H9 (cell line): ENCODE measurements around the gene CCDC102A. TPM values are rescaled to one million over a fixed set of nuclear protein-coding genes. Genes with fewer than 3 reads are reported as not detected.

Source experiments
- DNase-seq: peaks from one replicate; pipeline ENCODE4 v3.0.0-alpha.2; 2017
- H2AFZ ChIP-seq: one replicate; pipeline ENCODE4 v1.6.1; 2013; ENCODE audit warnings: mild to moderate bottlenecking, low read length, control low read depth, moderate library complexity
- H2AK5ac ChIP-seq: 2 replicates; pipeline ENCODE4 v1.6.1; 2013; ENCODE audit warnings: low read length, control low read depth, mixed read lengths; ENCODE audit not compliant: insufficient read length
- H2BK120ac ChIP-seq: one replicate; pipeline ENCODE4 v1.6.1; 2013; ENCODE audit warnings: low read depth, mild to moderate bottlenecking, low read length, control low read depth, inconsistent platforms; ENCODE audit not compliant: poor library complexity, severe bottlenecking
- H2BK12ac ChIP-seq: 2 replicates; pipeline ENCODE4 v1.6.1; 2013; ENCODE audit warnings: low read length, control low read depth, mixed read lengths, low read depth; ENCODE audit not compliant: insufficient read length
- H2BK15ac ChIP-seq: 2 replicates; pipeline ENCODE4 v1.6.1; 2013; ENCODE audit warnings: low read depth, low read length, control low read depth
- H2BK20ac ChIP-seq: one replicate; pipeline ENCODE4 v1.6.1; 2013; ENCODE audit warnings: low read depth, mild to moderate bottlenecking, low read length, control low read depth, inconsistent platforms; ENCODE audit not compliant: poor library complexity, severe bottlenecking
- H2BK5ac ChIP-seq: 2 replicates; pipeline ENCODE4 v1.6.1; 2013; ENCODE audit warnings: low read length, control low read depth, mixed read lengths; ENCODE audit not compliant: insufficient read length
- H3K14ac ChIP-seq: 2 replicates; pipeline ENCODE4 v1.6.1; 2013; ENCODE audit warnings: low read length, control low read depth; ENCODE audit not compliant: insufficient read depth
- H3K18ac ChIP-seq: 2 replicates; pipeline ENCODE4 v1.6.1; 2013; ENCODE audit warnings: low read depth, mild to moderate bottlenecking, mixed read lengths, low read length, control low read depth; ENCODE audit not compliant: insufficient read length
- H3K23ac ChIP-seq: 2 replicates; pipeline ENCODE4 v1.6.1; 2013; ENCODE audit warnings: low read length, control low read depth, mixed read lengths, low read depth; ENCODE audit not compliant: insufficient read length
- H3K23me2 ChIP-seq: 2 replicates; pipeline ENCODE4 v1.6.1; 2013; ENCODE audit warnings: low read depth, mild to moderate bottlenecking, mixed read lengths, low read length, control low read depth; ENCODE audit not compliant: insufficient read length, poor library complexity, severe bottlenecking
- H3K27ac ChIP-seq: 2 replicates; pipeline ENCODE4 v1.5.1; 2013; ENCODE audit warnings: low read length, control low read depth, mixed read lengths, low read depth; ENCODE audit not compliant: insufficient read length
- H3K27me3 ChIP-seq: 2 replicates; pipeline ENCODE4 v1.6.1; 2013; ENCODE audit warnings: low read length, control low read depth, inconsistent platforms; ENCODE audit not compliant: insufficient read depth
- H3K4ac ChIP-seq: 2 replicates; pipeline ENCODE4 v1.6.1; 2013; ENCODE audit warnings: low read depth, mild to moderate bottlenecking, control low read depth, inconsistent platforms, low read length, moderate library complexity
- H3K4me1 ChIP-seq: 2 replicates; pipeline ENCODE4 v1.6.1; 2013; ENCODE audit warnings: low read length, control low read depth, inconsistent platforms; ENCODE audit not compliant: insufficient read depth
- H3K4me2 ChIP-seq: 2 replicates; pipeline ENCODE4 v1.6.1; 2013; ENCODE audit warnings: low read length, control low read depth, mixed read lengths; ENCODE audit not compliant: insufficient read length, insufficient read depth
- H3K56ac ChIP-seq: 2 replicates; pipeline ENCODE4 v1.6.1; 2013; ENCODE audit warnings: low read depth, mild to moderate bottlenecking, mixed read lengths, low read length, control low read depth; ENCODE audit not compliant: insufficient read length
- H3K79me1 ChIP-seq: 2 replicates; pipeline ENCODE4 v1.6.1; 2013; ENCODE audit warnings: low read depth, mild to moderate bottlenecking, moderate library complexity, low read length, control low read depth, inconsistent platforms; ENCODE audit not compliant: insufficient read depth, poor library complexity, severe bottlenecking
- H3K79me2 ChIP-seq: 2 replicates; pipeline ENCODE4 v1.6.1; 2013; ENCODE audit warnings: low read length, control low read depth, inconsistent platforms; ENCODE audit not compliant: insufficient read depth
- H3K9ac ChIP-seq: 2 replicates; pipeline ENCODE4 v1.6.1; 2013; ENCODE audit warnings: low read length, control low read depth, mixed read lengths; ENCODE audit not compliant: insufficient read length; ENCODE audit errors: extremely low read depth
- H3K9me3 ChIP-seq: one replicate; pipeline ENCODE4 v1.6.1; 2013; ENCODE audit warnings: low read depth, low read length, inconsistent platforms; ENCODE audit not compliant: control insufficient read depth
- H3T11ph ChIP-seq: one replicate; pipeline ENCODE4 v1.6.1; 2013; ENCODE audit warnings: mild to moderate bottlenecking, low read length, control low read depth, inconsistent platforms
- H4K20me1 ChIP-seq: one replicate; pipeline ENCODE4 v1.6.1; 2013; ENCODE audit not compliant: control insufficient read depth, insufficient read length, insufficient read depth
- H4K5ac ChIP-seq: 2 replicates; pipeline ENCODE4 v1.6.1; 2013; ENCODE audit warnings: low read depth, mild to moderate bottlenecking, mixed read lengths, low read length, control low read depth; ENCODE audit not compliant: insufficient read length
- H4K8ac ChIP-seq: replicated peaks from 2 replicates; pipeline ENCODE4 v1.6.1; 2013; ENCODE audit warnings: low read length, control low read depth, mixed read lengths, low read depth; ENCODE audit not compliant: insufficient read length
- H4K91ac ChIP-seq: 2 replicates; pipeline ENCODE4 v1.6.1; 2013; ENCODE audit warnings: low read depth, mild to moderate bottlenecking, moderate library complexity, mixed read lengths, low read length, control low read depth; ENCODE audit not compliant: insufficient read length
- H3K27ac Mint-ChIP-seq, 3 experiments: 2 replicates in 2 of 3; 3 replicates in 1 of 3; pipeline ENCODE4 v1.8.0; 2020 to 2021; ENCODE audit warnings: mixed read lengths in 3 of 3, mild to moderate bottlenecking in 1 of 3, moderate library complexity in 1 of 3
- H3K27me3 Mint-ChIP-seq: 2 replicates; pipeline ENCODE4 v1.8.0; 2021; ENCODE audit warnings: low read depth, mild to moderate bottlenecking, moderate library complexity, mixed read lengths
- H3K36me3 Mint-ChIP-seq, 3 experiments: 2 replicates in 2 of 3; 3 replicates in 1 of 3; pipeline ENCODE4 v1.8.0; 2020 to 2021; ENCODE audit warnings: low read depth in 3 of 3, mixed read lengths in 3 of 3; ENCODE audit not compliant: insufficient read depth in 1 of 3
- H3K4me1 Mint-ChIP-seq, 2 experiments: 2 replicates each; pipeline ENCODE4 v1.8.0; 2020; ENCODE audit warnings: mixed read lengths in 2 of 2
- H3K4me3 Mint-ChIP-seq, 2 experiments: 2 replicates in 1 of 2; 3 replicates in 1 of 2; pipeline ENCODE4 v1.8.0; 2020 to 2021; ENCODE audit warnings: mild to moderate bottlenecking in 2 of 2, mixed read lengths in 2 of 2, moderate library complexity in 1 of 2
- H3K9me3 Mint-ChIP-seq, 2 experiments: 2 replicates in 1 of 2; 3 replicates in 1 of 2; pipeline ENCODE4 v1.8.0; 2020; ENCODE audit warnings: mild to moderate bottlenecking in 2 of 2, mixed read lengths in 2 of 2, moderate library complexity in 1 of 2
- CTCF ChIP-seq: fragments of 200-600 bp; sonication (generic); conservative IDR thresholded peaks from 3 replicates; pipeline ENCODE4 v1.8.0; 2021; ENCODE audit warnings: antibody characterized with exemption, mild to moderate bottlenecking
- WGBS: extraction: QIAGEN DNeasy Blood & Tissue Kit; methylation state at CpG from one replicate; pipeline ENCODE4 v1.1.7; 2013; ENCODE audit warnings: missing lambda C conversion rate, low lambda C conversion rate, mixed read lengths; ENCODE audit not compliant: insufficient read length; ENCODE audit errors: extremely low coverage; 5-methylcytosine and 5-hydroxymethylcytosine counted together
- total RNA-seq: library from RNA; stranded (reverse); gene quantifications from 2 replicates; pipeline ENCODE4 v1.2.1, GENCODE V29; 2021

Gene CCDC102A
- total RNA-seq, 1 experiment from 2014 or later, result 8.2 TPM

DNA sequence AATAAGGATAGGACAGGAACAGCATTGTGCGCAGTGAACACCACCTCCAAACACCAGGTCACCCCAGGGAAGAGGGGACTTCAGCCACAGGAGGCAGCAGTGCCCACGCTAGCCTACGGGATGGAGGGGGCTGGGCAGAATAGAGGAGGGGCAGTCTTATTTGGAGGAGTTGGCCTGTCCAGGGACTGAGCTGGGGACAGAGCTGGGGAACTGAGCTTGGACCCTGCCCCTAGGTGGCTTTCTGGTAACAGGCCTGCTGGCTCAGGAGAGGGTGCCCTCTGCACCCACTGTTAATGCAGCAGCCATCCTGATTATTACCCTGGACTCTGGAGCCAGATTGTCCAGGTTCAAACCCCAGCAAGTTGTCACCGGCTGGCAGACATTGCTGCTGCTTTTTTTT lies 9.3 kb downstream of the CCDC102A start:
- peak overlapping the region in 1 of 2 experiments; percentile 38; a peak in 2 of 5 replicates for H3K4me3 Mint-ChIP-seq

More for the DNA sequence above, 9.3 kb downstream of the CCDC102A start:
- no peak for DNase-seq
- no peak overlapping the region for H4K91ac ChIP-seq
- no peak overlapping the region for H2BK120ac ChIP-seq
- no peak overlapping the region for H3K18ac ChIP-seq
- no peaks in the 10 kb centered on the region for H3K79me2 ChIP-seq
- Mint-ChIP-seq H3K36me3 (peaks cover 12 to 21% (median 17%) of the 10 kb centered on the region in 3 experiments; a peak in 6 of 7 replicates), H3K4me1 (peaks cover 33 to 41% of the 10 kb centered on the region in 2 experiments), H3K9me3 (no peaks in the 10 kb centered on the region), H3K27ac (no peak overlapping the region), H3K27me3 (peaks cover 35% of the 10 kb centered on the region)
- peaks cover 9% of the 10 kb centered on the region for H3K23me2 ChIP-seq
- no peak; the same call in 2 of the 3 replicates for TF ChIP-seq CTCF
- H2AK5ac ChIP-seq, result no peak overlapping the region
- H3K4me2 ChIP-seq, result no peak overlapping the region
- H2BK15ac ChIP-seq, result no peak overlapping the region
- H3T11ph ChIP-seq, result no peak overlapping the region
- WGBS, result no CpG with 5 or more reads among the region's 4 CpGs
- no peaks in the 10 kb centered on the region; the same call in 1 of the 2 replicates for H3K27me3 ChIP-seq
- no peak overlapping the region for H3K4ac ChIP-seq
- peaks cover under 1% of the 10 kb centered on the region; the same call in 1 of the 2 replicates for H3K4me1 ChIP-seq
- H3K14ac ChIP-seq, result no peak overlapping the region
- H2BK5ac ChIP-seq, result no peak overlapping the region
- no peak overlapping the region for H2BK20ac ChIP-seq
- no peak overlapping the region for H2AFZ ChIP-seq
- no peak overlapping the region for H4K8ac ChIP-seq
- no peak overlapping the region for H3K9ac ChIP-seq
- H4K20me1 ChIP-seq, result peaks cover 3% of the 10 kb centered on the region
- no peaks in the 10 kb centered on the region for H3K79me1 ChIP-seq
- no peak overlapping the region for H4K5ac ChIP-seq
- no peaks in the 10 kb centered on the region for H3K9me3 ChIP-seq
- no peak overlapping the region for H3K56ac ChIP-seq
- H3K27ac ChIP-seq, result no peak overlapping the region
- H2BK12ac ChIP-seq, result no peak overlapping the region
- H3K23ac ChIP-seq, result no peak overlapping the region
